H1 (cell line): ENCODE results near the gene GTF2F2. TPM values are rescaled to one million over a fixed set of nuclear protein-coding genes. Genes with fewer than 3 reads are reported as not detected.

Source experiments
- BACH1 ChIP-seq: IDR thresholded peaks from 2 replicates; pipeline ENCODE4 v1.6.1; 2012; ENCODE audit warnings: low read length, improper control_type of control experiment
- CTCF ChIP-seq, 3 experiments: IDR thresholded peaks; 1 replicate in 2 of 3; 2 replicates in 1 of 3; pipeline versions ENCODE4 v1.5.1 to v1.6.1; 2011; ENCODE audit warnings: low read length in 3 of 3, mild to moderate bottlenecking in 3 of 3, inconsistent platforms in 2 of 3, low read depth in 1 of 3, moderate library complexity in 1 of 3; ENCODE audit not compliant: insufficient read depth in 1 of 3; ENCODE audit errors: control extremely low read depth in 1 of 3
- FOSL1 ChIP-seq: IDR thresholded peaks from 2 replicates; pipeline ENCODE4 v1.6.1; 2011; ENCODE audit warnings: mild to moderate bottlenecking, low read depth, low read length, moderate library complexity; ENCODE audit not compliant: insufficient read depth
- HDAC2 ChIP-seq, 2 experiments: fragments of 300-600 bp in 1 of 2; sonication (generic) in 1 of 2; IDR thresholded peaks; 2 replicates each; pipeline ENCODE4 v1.6.1; 2011 to 2012; ENCODE audit warnings: low read depth in 2 of 2, low read length in 2 of 2, mild to moderate bottlenecking in 2 of 2, moderate library complexity in 2 of 2, borderline replicate concordance in 1 of 2, inconsistent platforms in 1 of 2
- RAD21 ChIP-seq, 2 experiments: IDR thresholded peaks in 1 of 2; conservative IDR thresholded peaks in 1 of 2; 2 replicates each; pipeline ENCODE4 v1.6.1; 2011; ENCODE audit warnings: low read depth in 2 of 2, low read length in 2 of 2, improper control_type of control experiment in 1 of 2, inconsistent platforms in 1 of 2, mild to moderate bottlenecking in 1 of 2, moderate library complexity in 1 of 2
- polyA plus RNA-seq, 7 experiments: library from polyadenylated mRNA; depleted of rRNA in 3 of 7; stranded (reverse) in 5 of 7; unstranded in 2 of 7; fragments of >200 nt in 5 of 7; fragments of 200-250 nt in 2 of 7; gene quantifications; 1 replicate in 5 of 7; 2 replicates in 1 of 7; 4 replicates in 1 of 7; pipeline versions ENCODE4 v1.2.1 to v1.2.3, GENCODE V29; 2011 to 2013; ENCODE audit warnings: missing spikeins in 2 of 7, mixed read lengths in 2 of 7
- total RNA-seq: library from RNA; stranded (reverse); fragmentation: NEBNext Ultra II Directional; extraction: Animal tissue kit (Norgen Biotek cat#: 25700); gene quantifications from 2 replicates; pipeline ENCODE4 v1.2.1, GENCODE V29; 2021

Gene GTF2F2
- total and polyA plus RNA-seq, 2 of the 8 experiments (the other 6 are each of a cell fraction or from before 2014, with no cell fraction given), result 10.8 to 31.1 TPM

GRCh38 chr13:45305079-45305478 is 184.8 kb downstream of the GTF2F2 start (continued):
- TF ChIP-seq CTCF (IDR thresholded peaks at IDR 0.05; ENCODE audit: control extremely low read depth in 1 of 3, insufficient read depth in 1 of 3, low read depth in 1 of 3, low read length in 3 of 3), result no peak
- no peak for TF ChIP-seq HDAC2 (IDR thresholded peaks at IDR 0.05; ENCODE audit: borderline replicate concordance in 1 of 2, low read depth in 2 of 2, low read length in 2 of 2)
- no peak for TF ChIP-seq RAD21 (IDR thresholded peaks at IDR 0.05 in 1 of 2, conservative IDR thresholded peaks at IDR 0.05 in 1 of 2; ENCODE audit: low read depth in 2 of 2, low read length in 2 of 2)
- no peak for TF ChIP-seq BACH1
- TF ChIP-seq FOSL1, result no peak
- TF ChIP-seq, all 59 proteins: peak for 0
